HG02973 (cell line): ENCODE data around the gene CDH23.

Source experiments
- ATAC-seq: cut with Tn5 transposase; IDR thresholded peaks from one replicate; pipeline ENCODE4 v1.9.1; 2021; ENCODE audit warnings: moderate library complexity; ENCODE audit not compliant: unreplicated experiment

CDH23 gene

GRCh38 chr10:71818674-71819260 lies 422.0 kb downstream of the CDH23 start:
- ATAC-seq: no peak

DNA sequence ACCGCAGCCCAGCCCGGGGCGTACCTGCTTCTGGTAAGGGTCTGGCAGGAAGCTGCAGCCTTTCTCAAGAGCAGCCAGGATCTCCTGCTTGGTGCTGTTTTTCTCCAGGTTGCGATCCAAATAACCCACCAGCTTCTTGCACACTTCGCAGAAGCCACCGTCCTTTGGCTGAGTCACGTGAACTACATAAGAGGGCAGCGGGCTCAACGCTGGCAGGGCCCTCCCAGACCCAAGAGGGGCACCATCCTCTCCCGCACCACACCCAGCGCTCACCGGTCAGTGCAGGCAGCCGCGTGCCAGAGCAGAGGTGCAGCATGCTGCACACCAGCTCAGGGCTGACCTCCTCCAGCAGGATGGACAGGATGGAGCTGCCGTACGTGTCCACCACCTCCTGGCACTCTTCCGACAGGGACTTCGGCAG lies 422.7 kb downstream of the CDH23 start:
- ATAC-seq: no peak

GRCh38 chr10:71819985-71820384 lies 423.3 kb downstream of the CDH23 start:
- ATAC-seq: no peak

GRCh38 chr10:71820966-71821365 lies 424.2 kb downstream of the CDH23 start:
- no peak for ATAC-seq

DNA sequence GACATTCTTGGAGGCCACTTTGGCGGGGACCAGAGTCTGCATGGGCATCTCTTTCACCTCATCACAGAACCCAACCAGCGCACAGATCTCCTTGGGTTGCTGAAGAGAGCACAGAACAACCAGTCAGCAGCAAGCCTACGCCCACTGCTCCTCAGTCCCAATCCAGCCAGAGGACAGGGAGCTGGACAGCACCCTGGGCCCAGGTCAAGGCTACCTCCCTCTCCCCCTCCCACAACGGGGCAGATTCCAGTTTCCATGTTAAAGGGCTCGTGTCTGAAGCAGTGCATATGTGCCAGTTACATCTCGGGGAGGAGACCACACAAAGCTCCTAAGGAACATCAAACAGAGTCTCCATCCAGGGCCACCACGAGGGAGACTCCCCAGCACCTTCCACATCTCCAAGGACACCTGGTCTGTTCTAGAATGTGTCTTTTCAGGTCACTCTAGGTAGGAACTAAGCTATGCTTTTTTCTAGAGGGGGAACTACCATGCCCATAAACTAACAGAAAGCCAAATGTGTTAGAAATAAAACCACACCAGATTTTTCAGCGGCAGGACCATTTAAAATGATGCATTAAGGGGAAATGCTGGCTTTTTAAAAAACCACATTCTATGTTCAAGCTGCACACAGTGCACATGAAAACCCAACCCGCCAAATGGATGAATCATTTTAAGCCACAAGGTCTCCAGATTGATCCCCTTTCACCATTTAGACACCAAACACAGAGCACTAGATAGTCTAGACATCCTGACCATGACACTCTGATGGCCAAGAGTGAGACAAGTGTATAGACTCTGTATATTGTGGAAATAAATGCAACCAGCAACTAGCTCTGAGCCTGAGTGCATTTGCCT lies 425.4 kb downstream of the CDH23 start:
- no peak for ATAC-seq

DNA sequence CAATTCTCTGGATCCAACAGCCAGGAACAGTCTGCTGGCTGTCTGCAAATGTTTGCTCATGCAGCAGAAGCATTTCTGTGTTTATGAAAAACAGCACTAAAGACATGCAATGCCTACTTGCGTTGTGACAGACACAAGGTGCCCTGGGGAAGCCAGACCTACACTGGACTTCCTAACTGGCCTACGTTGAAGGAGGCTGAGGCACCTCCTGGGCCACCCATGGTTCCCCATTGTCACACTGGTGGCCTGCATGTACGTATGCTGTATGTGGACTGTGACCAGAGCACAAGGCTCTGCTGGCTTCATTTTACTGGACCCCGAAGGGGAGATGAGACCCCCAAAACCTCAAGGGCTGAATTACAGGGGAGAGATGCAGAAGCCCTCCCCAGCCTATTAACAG lies 426.6 kb downstream of the CDH23 start:
- no peak for ATAC-seq

DNA sequence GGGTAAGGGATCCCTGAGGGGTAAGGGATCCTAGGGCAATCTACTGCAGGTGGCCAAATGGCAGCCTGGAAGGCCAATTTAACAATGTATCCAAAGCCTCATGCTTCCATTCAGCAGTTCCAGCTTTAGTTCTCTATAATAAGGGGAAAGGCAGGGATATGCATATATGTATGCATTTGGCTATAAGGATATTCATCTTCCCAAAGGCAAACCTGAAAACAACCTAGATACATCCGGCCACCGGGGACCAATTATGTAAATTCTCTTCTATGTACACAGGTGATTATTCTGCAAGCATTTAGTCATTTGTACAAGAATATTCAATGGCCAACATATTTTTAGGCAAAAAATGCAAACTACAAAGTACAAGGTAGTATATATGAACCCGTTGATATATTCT lies 427.6 kb downstream of the CDH23 start:
- ATAC-seq: no peak

GRCh38 chr10:71825217-71825616 lies 428.5 kb downstream of the CDH23 start:
- ATAC-seq: no peak

DNA sequence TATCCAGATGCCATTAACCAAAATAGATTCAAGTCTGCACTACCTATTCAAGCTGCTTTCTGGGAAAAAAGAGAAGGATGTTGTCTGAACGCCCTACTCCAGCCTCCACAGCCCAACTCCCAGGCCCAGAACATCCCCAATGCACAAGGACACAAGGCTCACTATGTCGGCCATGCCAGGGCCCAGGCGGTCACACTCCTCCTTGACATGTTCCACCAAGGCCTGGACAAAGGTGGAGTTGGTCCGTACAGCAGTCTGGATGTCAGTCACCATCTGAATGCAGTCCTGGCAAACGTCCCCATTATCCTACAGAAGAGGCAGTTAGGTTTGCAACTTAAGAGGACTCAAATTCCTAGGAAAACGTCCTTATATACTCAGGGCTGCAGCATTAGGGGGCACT lies 431.1 kb downstream of the CDH23 start:
- ATAC-seq: no peak

- no peak for ATAC-seq
These were observed 432.0 kb downstream of the CDH23 start for GRCh38 chr10:71828702-71829101.

- no peak for ATAC-seq
These were observed 432.5 kb downstream of the CDH23 start for GRCh38 chr10:71829171-71829570.

- no peak for ATAC-seq
These were observed 433.2 kb downstream of the CDH23 start for GRCh38 chr10:71829896-71830295.

- ATAC-seq: no peak
These were observed 434.0 kb downstream of the CDH23 start for GRCh38 chr10:71830726-71831125.

GRCh38 chr10:71831646-71832552 lies 435.2 kb downstream of the CDH23 start:
- no peak for ATAC-seq

GRCh38 chr10:71832967-71833366 lies 436.2 kb downstream of the CDH23 start:
- ATAC-seq: no peak

- no peak for ATAC-seq
These were observed 437.0 kb downstream of the CDH23 start for GRCh38 chr10:71833451-71834342.

GRCh38 chr10:71834343-71834674 lies 437.6 kb downstream of the CDH23 start:
- no peak for ATAC-seq

GRCh38 chr10:71835671-71836595 lies 439.2 kb downstream of the CDH23 start:
- peak; percentile 86 for ATAC-seq

DNA sequence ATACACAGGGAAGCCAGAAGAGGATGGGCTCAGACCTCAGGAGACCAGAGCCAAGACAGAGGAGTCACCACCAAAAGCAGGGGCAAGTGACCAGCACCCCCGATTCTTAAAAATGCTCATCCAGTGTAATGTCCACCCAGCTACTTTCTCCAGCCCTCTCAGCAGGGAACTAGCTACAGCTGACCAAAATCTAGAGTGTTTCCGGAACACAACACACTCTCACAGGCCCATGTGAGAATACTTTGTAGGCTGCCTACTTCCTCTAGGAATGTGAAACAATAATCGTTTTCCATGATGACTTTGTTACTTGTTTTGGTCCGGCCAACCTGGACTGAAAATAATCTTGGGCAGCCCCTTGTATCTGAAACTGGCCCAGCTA lies 439.9 kb downstream of the CDH23 start:
- ATAC-seq: peak; percentile 9
